ENCODE data around the gene RIMS1. TPM values are rescaled to one million over a fixed set of nuclear protein-coding genes. Genes with fewer than 3 reads are reported as not detected.

The RIMS1 gene, protein sequence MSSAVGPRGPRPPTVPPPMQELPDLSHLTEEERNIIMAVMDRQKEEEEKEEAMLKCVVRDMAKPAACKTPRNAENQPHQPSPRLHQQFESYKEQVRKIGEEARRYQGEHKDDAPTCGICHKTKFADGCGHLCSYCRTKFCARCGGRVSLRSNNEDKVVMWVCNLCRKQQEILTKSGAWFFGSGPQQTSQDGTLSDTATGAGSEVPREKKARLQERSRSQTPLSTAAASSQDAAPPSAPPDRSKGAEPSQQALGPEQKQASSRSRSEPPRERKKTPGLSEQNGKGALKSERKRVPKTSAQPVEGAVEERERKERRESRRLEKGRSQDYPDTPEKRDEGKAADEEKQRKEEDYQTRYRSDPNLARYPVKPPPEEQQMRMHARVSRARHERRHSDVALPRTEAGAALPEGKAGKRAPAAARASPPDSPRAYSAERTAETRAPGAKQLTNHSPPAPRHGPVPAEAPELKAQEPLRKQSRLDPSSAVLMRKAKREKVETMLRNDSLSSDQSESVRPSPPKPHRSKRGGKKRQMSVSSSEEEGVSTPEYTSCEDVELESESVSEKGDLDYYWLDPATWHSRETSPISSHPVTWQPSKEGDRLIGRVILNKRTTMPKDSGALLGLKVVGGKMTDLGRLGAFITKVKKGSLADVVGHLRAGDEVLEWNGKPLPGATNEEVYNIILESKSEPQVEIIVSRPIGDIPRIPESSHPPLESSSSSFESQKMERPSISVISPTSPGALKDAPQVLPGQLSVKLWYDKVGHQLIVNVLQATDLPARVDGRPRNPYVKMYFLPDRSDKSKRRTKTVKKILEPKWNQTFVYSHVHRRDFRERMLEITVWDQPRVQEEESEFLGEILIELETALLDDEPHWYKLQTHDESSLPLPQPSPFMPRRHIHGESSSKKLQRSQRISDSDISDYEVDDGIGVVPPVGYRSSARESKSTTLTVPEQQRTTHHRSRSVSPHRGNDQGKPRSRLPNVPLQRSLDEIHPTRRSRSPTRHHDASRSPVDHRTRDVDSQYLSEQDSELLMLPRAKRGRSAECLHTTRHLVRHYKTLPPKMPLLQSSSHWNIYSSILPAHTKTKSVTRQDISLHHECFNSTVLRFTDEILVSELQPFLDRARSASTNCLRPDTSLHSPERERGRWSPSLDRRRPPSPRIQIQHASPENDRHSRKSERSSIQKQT (N-terminal part only)
- total RNA-seq = 0.07 and 0.93 TPM in 2 replicates

DNA sequence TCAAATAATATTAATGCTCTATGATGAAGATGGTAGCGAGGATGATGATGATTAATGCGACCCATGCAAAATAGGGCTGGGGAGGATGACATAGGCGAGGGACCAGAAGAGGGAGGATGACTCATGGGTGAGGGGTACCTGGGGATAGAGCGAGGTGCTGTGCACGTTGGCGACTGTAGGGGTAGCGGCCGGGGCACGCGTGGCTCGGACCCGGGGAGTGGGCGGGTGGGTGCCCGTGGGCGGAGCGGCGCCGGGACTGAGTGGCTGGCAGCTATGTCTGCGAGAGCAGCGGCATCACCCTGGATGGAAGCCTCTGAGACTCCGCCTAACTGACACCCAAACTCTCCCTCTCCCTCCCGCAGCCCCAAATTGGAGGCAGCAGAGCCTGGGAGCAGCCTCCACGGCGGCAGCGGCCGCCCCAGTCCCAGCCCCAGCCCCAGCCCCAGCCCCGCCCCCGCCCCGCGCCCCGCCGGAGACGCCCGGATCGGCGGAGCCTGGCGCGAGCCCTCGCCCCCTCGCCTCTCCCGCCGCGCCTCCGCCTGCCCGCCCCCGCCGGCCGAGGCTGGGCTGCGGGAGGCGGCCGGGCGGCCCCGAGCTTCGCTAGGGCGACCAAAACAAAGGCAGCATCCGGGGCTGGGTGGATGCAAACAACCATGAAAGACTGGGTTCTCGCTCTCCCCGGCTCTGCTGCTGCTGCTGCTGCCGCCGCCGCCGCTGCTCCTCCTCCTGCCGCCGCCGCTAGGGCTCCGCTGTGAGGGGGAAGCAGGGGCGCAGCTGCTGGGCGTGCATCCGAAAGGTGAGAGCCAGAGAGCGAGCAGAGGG, at the start of gene RIMS1:
RIMS1 (plus strand) TSS at position 367 of the 822 bp plus-strand sequence. CDS start 474 bp downstream, outside the sequence.

Data from thoracic aorta endothelial cell (primary cell).